Gastroesophageal sphincter (tissue), 3 donors: Measurements from ENCODE around the gene NEK11.

ENCODE experiments used
- CTCF ChIP-seq, 4 experiments: fragments of 200-600 bp in 2 of 4; fragments of 450-650 bp in 2 of 4; sonication (generic) in 1 of 4; IDR thresholded peaks; one replicate each; pipeline ENCODE4 v1.5.1; 2017 to 2019; ENCODE audit warnings: antibody characterized with exemption in 4 of 4, mild to moderate bottlenecking in 2 of 4, moderate library complexity in 2 of 4
- POLR2A ChIP-seq, 2 donors: fragments of 450-650 bp; IDR thresholded peaks; one replicate each; pipeline ENCODE4 v1.6.1; 2017; ENCODE audit warnings: antibody characterized with exemption in 2 of 2, mild to moderate bottlenecking in 2 of 2, moderate library complexity in 1 of 2
- POLR2AphosphoS5 ChIP-seq: sonication (generic); formaldehyde crosslinking; IDR thresholded peaks from one replicate; pipeline ENCODE4 v1.6.1; 2017; ENCODE audit warnings: antibody characterized with exemption

DNA sequence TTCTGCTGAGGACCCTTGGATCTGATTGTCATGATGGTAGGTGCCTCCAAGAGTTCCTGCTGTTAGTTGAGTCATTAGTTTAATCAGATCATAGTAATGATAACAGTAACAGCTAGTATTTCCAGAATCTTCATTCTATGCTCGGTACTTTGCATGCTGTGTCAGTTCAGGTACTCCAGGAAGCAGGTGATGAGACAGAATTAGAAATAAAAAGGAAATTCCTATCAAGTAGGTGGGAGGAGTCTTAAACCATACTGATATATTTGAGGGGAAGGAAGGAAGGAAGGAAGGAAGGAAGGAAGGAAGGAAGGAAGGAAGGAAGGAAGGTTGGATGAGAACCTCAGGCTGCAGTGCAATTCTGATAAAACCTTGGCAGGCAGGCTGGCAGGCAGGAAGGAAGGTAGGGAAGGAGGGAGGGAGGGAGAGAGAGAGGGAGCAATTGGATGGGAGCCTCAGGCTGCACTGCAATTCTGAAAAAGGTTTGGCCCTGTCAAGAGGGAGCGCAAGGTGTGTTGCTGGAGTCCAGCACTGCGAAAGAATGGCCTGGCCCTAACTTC is 206.1 kb downstream of the NEK11 start:
- no peak for TF ChIP-seq CTCF (IDR thresholded peaks at IDR 0.05)
- TF ChIP-seq POLR2AphosphoS5: no peak
- TF ChIP-seq POLR2A (IDR thresholded peaks at IDR 0.05): no peak
